ENCODE results near the gene PRKCH.

PRKCH gene

DNA sequence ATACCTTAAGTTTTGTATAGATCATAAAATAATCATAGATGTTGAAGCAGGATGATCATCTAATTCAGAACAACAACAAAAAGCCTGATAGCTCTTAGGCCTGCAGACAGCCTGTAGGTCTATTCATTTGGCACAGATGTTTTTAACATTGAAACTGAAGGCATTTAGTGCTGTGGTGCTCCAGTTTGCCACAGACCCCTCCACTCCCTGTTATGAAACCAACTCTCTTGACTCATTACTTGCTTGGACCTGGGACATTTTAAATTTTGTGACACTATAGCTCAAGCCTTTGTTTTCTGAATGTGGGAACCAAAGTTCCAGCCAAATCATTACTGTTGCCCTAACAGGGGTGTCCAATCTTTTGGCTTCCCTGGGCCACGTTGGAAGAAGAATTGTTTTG lies 9.1 kb downstream of the PRKCH start:
- Histone ChIP-seq H3K36me3 (replicated peaks; ENCODE audit: low read depth, low read length) (no peaks in the 10 kb centered on the region), H3K4me2 (ENCODE audit: low read length) (no peak overlapping the region), H3K4me1 (ENCODE audit: low read length) (peaks cover 16% of the 10 kb centered on the region), H4K20me1 (ENCODE audit: insufficient read depth, low read length) (no peaks in the 10 kb centered on the region), H3K27ac (ENCODE audit: low read length) (no peak overlapping the region), H3K9me3 (ENCODE audit: insufficient read depth, low read length) (no peaks in the 10 kb centered on the region), H3K27me3 (ENCODE audit: low read depth, low read length) (peaks cover 9% of the 10 kb centered on the region), H3K4me3 (ENCODE audit: low read length) (no peak overlapping the region), H3K79me2 (ENCODE audit: low read length) (no peaks in the 10 kb centered on the region), H2AFZ (ENCODE audit: low read depth, low read length) (no peak overlapping the region), H3K9ac (ENCODE audit: low read length) (no peak overlapping the region)
- TF ChIP-seq EZH2phosphoT487 (IDR thresholded peaks at IDR 0.05; ENCODE audit: low read depth) = no peak
- TF ChIP-seq, protein P1, sequence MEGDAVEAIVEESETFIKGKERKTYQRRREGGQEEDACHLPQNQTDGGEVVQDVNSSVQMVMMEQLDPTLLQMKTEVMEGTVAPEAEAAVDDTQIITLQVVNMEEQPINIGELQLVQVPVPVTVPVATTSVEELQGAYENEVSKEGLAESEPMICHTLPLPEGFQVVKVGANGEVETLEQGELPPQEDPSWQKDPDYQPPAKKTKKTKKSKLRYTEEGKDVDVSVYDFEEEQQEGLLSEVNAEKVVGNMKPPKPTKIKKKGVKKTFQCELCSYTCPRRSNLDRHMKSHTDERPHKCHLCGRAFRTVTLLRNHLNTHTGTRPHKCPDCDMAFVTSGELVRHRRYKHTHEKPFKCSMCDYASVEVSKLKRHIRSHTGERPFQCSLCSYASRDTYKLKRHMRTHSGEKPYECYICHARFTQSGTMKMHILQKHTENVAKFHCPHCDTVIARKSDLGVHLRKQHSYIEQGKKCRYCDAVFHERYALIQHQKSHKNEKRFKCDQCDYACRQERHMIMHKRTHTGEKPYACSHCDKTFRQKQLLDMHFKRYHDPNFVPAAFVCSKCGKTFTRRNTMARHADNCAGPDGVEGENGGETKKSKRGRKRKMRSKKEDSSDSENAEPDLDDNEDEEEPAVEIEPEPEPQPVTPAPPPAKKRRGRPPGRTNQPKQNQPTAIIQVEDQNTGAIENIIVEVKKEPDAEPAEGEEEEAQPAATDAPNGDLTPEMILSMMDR (IDR thresholded peaks at IDR 0.05; ENCODE audit: low read depth, low read length) = no peak

GRCh38 chr14:61331992-61332657 lies 10.7 kb downstream of the PRKCH start:
- no peak overlapping the region for H3K27ac ChIP-seq (ENCODE audit: low read length)

GRCh38 chr14:61332658-61333029 lies 11.3 kb downstream of the PRKCH start:
- H3K79me2 ChIP-seq (ENCODE audit: low read length) = no peaks in the 10 kb centered on the region
- H3K4me2 ChIP-seq (ENCODE audit: low read length) = no peak overlapping the region

More at GRCh38 chr14:61331992-61332657, 10.7 kb downstream of the PRKCH start:
- Histone ChIP-seq H2AFZ (ENCODE audit: low read depth, low read length) (no peak overlapping the region), H4K20me1 (ENCODE audit: insufficient read depth, low read length) (no peaks in the 10 kb centered on the region), H3K9ac (ENCODE audit: low read length) (no peak overlapping the region), H3K4me2 (ENCODE audit: low read length) (no peak overlapping the region), H3K27me3 (ENCODE audit: low read depth, low read length) (peaks cover 9% of the 10 kb centered on the region), H3K4me1 (ENCODE audit: low read length) (peaks cover 16% of the 10 kb centered on the region), H3K9me3 (ENCODE audit: insufficient read depth, low read length) (no peaks in the 10 kb centered on the region), H3K36me3 (replicated peaks; ENCODE audit: low read depth, low read length) (no peaks in the 10 kb centered on the region), H3K79me2 (ENCODE audit: low read length) (no peaks in the 10 kb centered on the region), H3K4me3 (ENCODE audit: low read length) (no peak overlapping the region)
- TF ChIP-seq, protein P1 (IDR thresholded peaks at IDR 0.05; ENCODE audit: low read depth, low read length) = no peak
- TF ChIP-seq EZH2phosphoT487 (IDR thresholded peaks at IDR 0.05; ENCODE audit: low read depth) = no peak

DNA sequence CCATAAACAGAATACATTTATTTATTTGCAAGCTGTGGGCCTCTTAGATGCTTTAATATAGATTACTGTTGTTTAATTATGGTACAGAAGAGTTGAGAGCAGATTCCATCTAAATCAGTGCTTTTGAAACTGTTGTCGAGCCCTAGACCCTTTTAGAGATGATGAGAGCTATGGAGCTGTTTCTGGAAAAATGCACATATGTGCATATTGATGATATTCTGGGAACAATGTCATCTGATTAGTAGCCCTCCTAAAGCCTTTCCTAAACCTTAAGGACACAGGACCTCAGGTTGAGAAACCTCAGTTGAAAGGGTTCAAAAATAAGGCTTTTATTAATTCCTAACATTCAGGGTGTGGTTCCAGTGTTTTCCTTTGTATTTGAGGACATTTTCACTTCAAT lies 11.7 kb downstream of the PRKCH start:
- peaks cover 9% of the 10 kb centered on the region for H3K27me3 ChIP-seq (ENCODE audit: low read depth, low read length)
- TF ChIP-seq, protein P1 (IDR thresholded peaks at IDR 0.05; ENCODE audit: low read depth, low read length) = no peak
- TF ChIP-seq EZH2phosphoT487 (IDR thresholded peaks at IDR 0.05; ENCODE audit: low read depth) = no peak
- H3K4me1 ChIP-seq (ENCODE audit: low read length) = peaks cover 16% of the 10 kb centered on the region
- H2AFZ ChIP-seq (ENCODE audit: low read depth, low read length) = no peak overlapping the region
- H3K79me2 ChIP-seq (ENCODE audit: low read length) = no peaks in the 10 kb centered on the region
- H4K20me1 ChIP-seq (ENCODE audit: insufficient read depth, low read length) = no peaks in the 10 kb centered on the region
- no peaks in the 10 kb centered on the region for H3K9me3 ChIP-seq (ENCODE audit: insufficient read depth, low read length)
- H3K4me2 ChIP-seq (ENCODE audit: low read length) = no peak overlapping the region
- H3K27ac ChIP-seq (ENCODE audit: low read length) = no peak overlapping the region
- no peak overlapping the region for H3K4me3 ChIP-seq (ENCODE audit: low read length)
- H3K36me3 ChIP-seq (replicated peaks; ENCODE audit: low read depth, low read length) = no peaks in the 10 kb centered on the region
- H3K9ac ChIP-seq (ENCODE audit: low read length) = no peak overlapping the region

More at GRCh38 chr14:61332658-61333029, 11.3 kb downstream of the PRKCH start:
- no peaks in the 10 kb centered on the region for H3K36me3 ChIP-seq (replicated peaks; ENCODE audit: low read depth, low read length)
- H3K9ac ChIP-seq (ENCODE audit: low read length) = no peak overlapping the region
- no peaks in the 10 kb centered on the region for H3K9me3 ChIP-seq (ENCODE audit: insufficient read depth, low read length)
- H4K20me1 ChIP-seq (ENCODE audit: insufficient read depth, low read length) = no peaks in the 10 kb centered on the region
- H3K27me3 ChIP-seq (ENCODE audit: low read depth, low read length) = peaks cover 9% of the 10 kb centered on the region
- peaks cover 16% of the 10 kb centered on the region for H3K4me1 ChIP-seq (ENCODE audit: low read length)
- no peak overlapping the region for H2AFZ ChIP-seq (ENCODE audit: low read depth, low read length)
- no peak overlapping the region for H3K27ac ChIP-seq (ENCODE audit: low read length)
- TF ChIP-seq EZH2phosphoT487 (IDR thresholded peaks at IDR 0.05; ENCODE audit: low read depth) = no peak
- TF ChIP-seq, protein P1 (IDR thresholded peaks at IDR 0.05; ENCODE audit: low read depth, low read length) = no peak
- no peak overlapping the region for H3K4me3 ChIP-seq (ENCODE audit: low read length)
